Dendritic cell treated with granulocyte-macrophage colony-stimulating factor and Interleukin-4, amounts not matched to agents 40 ng/mL and 50 ng/mL, for 4 days (primary cell): ENCODE results near the gene NPSR1.
"Not testable (repeated sequence)": the region's sequence is repeated elsewhere in the genome, so short reads cannot be mapped to it uniquely, and the experiment has no call there.

Source experiments
- H3K27ac Mint-ChIP-seq: one replicate; pipeline ENCODE4 v1.8.0; 2022; ENCODE audit warnings: mild to moderate bottlenecking, mixed read lengths
- H3K27me3 Mint-ChIP-seq: one replicate; pipeline ENCODE4 v1.8.0; 2022; ENCODE audit warnings: mild to moderate bottlenecking, mixed read lengths
- H3K36me3 Mint-ChIP-seq: one replicate; pipeline ENCODE4 v1.8.0; 2022; ENCODE audit warnings: low read depth, mixed read lengths
- H3K4me1 Mint-ChIP-seq: one replicate; pipeline ENCODE4 v1.8.0; 2022; ENCODE audit warnings: low read depth, mixed read lengths
- H3K4me3 Mint-ChIP-seq: one replicate; pipeline ENCODE4 v1.8.0; 2022; ENCODE audit warnings: mild to moderate bottlenecking, moderate library complexity, mixed read lengths
- H3K9me3 Mint-ChIP-seq: one replicate; pipeline ENCODE4 v1.8.0; 2022; ENCODE audit warnings: mixed read lengths
- intact Hi-C: fragments of 100-400 bp; cut with micrococcal nuclease; formaldehyde crosslinking; loops from one replicate; pipeline ENCODE4 v1.15.0; 2022

NPSR1 gene

GRCh38 chr7:34842782-34843181, 184.8 kb downstream of the NPSR1 start:
- H3K36me3 Mint-ChIP-seq = no peaks in the 10 kb centered on the region
- H3K27me3 Mint-ChIP-seq = no peaks in the 10 kb centered on the region
- no peak overlapping the region for H3K4me3 Mint-ChIP-seq
- intact Hi-C loops = no loop called here
- H3K4me1 Mint-ChIP-seq = no peaks in the 10 kb centered on the region
- peaks cover 36% of the 10 kb centered on the region for H3K9me3 Mint-ChIP-seq
- H3K27ac Mint-ChIP-seq = no peak overlapping the region

GRCh38 chr7:34844406-34844805, 186.4 kb downstream of the NPSR1 start:
- no peaks in the 10 kb centered on the region for H3K27me3 Mint-ChIP-seq
- intact Hi-C loops = no loop called here
- H3K9me3 Mint-ChIP-seq = peaks cover 37% of the 10 kb centered on the region
- no peaks in the 10 kb centered on the region for H3K4me1 Mint-ChIP-seq
- H3K36me3 Mint-ChIP-seq = no peaks in the 10 kb centered on the region
- no peak overlapping the region for H3K27ac Mint-ChIP-seq
- no peak overlapping the region for H3K4me3 Mint-ChIP-seq

- Mint-ChIP-seq H3K27ac (no peak overlapping the region), H3K27me3 (no peaks in the 10 kb centered on the region), H3K4me3 (no peak overlapping the region), H3K36me3 (no peaks in the 10 kb centered on the region), H3K9me3 (peaks cover 37% of the 10 kb centered on the region), H3K4me1 (no peaks in the 10 kb centered on the region)
- intact Hi-C loops = no loop called here
Measured at GRCh38 chr7:34844936-34845665, 187.1 kb downstream of the NPSR1 start.

- H3K4me3 Mint-ChIP-seq = no peak overlapping the region
- intact Hi-C loops = no loop called here
Measured at GRCh38 chr7:34845666-34846361, 187.8 kb downstream of the NPSR1 start.

DNA sequence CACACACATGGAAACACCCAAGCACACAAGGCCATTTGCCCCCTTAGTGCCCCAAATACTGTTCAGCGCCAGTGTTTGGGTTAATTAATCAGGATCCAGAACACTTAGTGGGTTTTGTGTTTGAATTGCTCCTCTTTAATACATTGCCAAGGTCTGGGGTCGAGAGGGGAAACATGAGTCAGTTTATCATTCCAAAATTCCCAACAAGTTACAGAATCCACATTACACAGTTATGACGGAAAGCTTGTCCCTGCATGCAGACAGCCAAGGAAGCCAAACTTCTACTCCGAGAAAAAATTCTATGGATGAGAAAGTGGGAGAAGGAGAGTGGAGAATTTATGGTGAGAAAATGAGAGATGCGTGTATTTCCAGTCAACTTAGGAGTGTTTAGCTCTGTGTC, 189.0 kb downstream of the NPSR1 start:
- intact Hi-C loops = no loop called here
- H3K9me3 Mint-ChIP-seq = peaks cover 52% of the 10 kb centered on the region
- no peak overlapping the region for H3K4me3 Mint-ChIP-seq
- no peak overlapping the region for H3K27ac Mint-ChIP-seq
- no peaks in the 10 kb centered on the region for H3K27me3 Mint-ChIP-seq
- H3K4me1 Mint-ChIP-seq = no peaks in the 10 kb centered on the region
- H3K36me3 Mint-ChIP-seq = no peaks in the 10 kb centered on the region

More at GRCh38 chr7:34845666-34846361, 187.8 kb downstream of the NPSR1 start:
- Mint-ChIP-seq H3K27ac (no peak overlapping the region), H3K4me1 (no peaks in the 10 kb centered on the region), H3K36me3 (no peaks in the 10 kb centered on the region), H3K27me3 (no peaks in the 10 kb centered on the region), H3K9me3 (peaks cover 43% of the 10 kb centered on the region)

- Mint-ChIP-seq H3K4me1 (no peaks in the 10 kb centered on the region), H3K27ac (no peak overlapping the region), H3K9me3 (peaks cover 48% of the 10 kb centered on the region), H3K36me3 (no peaks in the 10 kb centered on the region), H3K4me3 (no peak overlapping the region), H3K27me3 (no peaks in the 10 kb centered on the region)
- intact Hi-C loops = no loop called here
Measured at GRCh38 chr7:34848670-34849069, 190.7 kb downstream of the NPSR1 start.

DNA sequence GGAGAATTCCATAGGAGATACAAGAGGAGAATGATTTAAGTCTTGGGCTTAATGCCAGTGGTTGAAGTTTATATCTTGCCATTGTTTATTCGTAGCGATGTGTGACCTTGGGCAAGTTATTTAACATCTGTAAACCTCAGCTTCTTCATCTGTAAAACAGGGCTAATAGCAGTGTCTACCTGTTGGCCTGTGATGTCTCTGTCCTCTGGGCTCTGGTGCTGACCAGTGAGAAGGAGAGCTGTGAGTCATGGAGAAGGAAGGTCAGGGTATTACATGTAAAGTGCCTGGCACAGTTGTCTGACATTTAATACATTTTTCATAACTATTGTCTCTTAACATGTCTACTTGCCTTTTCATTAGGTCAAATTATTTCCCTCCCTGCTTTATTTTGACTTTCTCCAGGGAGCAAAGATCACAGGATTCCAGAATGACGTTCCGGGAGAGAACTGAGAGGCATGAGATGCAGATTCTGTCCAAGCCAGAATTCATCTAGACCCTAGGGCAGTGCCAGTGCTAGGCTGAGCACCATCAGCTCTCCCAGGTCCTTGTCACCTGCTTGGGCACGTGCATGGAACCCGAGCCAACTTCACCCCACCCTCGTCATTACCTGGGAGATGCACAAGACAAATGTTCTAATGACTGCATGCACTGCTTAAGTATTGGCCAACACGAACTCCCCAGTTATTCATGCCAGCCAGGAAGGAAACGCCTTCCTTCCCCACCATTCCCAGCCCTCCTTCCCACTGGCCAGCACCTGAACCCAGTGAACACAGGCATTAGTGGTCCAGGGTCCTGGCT, 191.3 kb downstream of the NPSR1 start:
- no peak overlapping the region for H3K27ac Mint-ChIP-seq

GRCh38 chr7:34849986-34850385, 192.0 kb downstream of the NPSR1 start:
- Mint-ChIP-seq H3K4me1 (no peaks in the 10 kb centered on the region), H3K27ac (no peak overlapping the region), H3K27me3 (no peaks in the 10 kb centered on the region), H3K9me3 (peaks cover 47% of the 10 kb centered on the region), H3K36me3 (no peaks in the 10 kb centered on the region), H3K4me3 (no peak overlapping the region)
- intact Hi-C loops = no loop called here

More for the DNA sequence above, 191.3 kb downstream of the NPSR1 start:
- Mint-ChIP-seq H3K4me1 (no peaks in the 10 kb centered on the region), H3K9me3 (peaks cover 48% of the 10 kb centered on the region), H3K36me3 (no peaks in the 10 kb centered on the region), H3K27me3 (no peaks in the 10 kb centered on the region), H3K4me3 (no peak overlapping the region)
- intact Hi-C loops = no loop called here

- Mint-ChIP-seq H3K9me3 (peaks cover 40% of the 10 kb centered on the region), H3K27me3 (no peaks in the 10 kb centered on the region), H3K4me3 (no peak overlapping the region), H3K4me1 (no peaks in the 10 kb centered on the region), H3K36me3 (no peaks in the 10 kb centered on the region), H3K27ac (no peak overlapping the region)
- intact Hi-C loops = no loop called here
Measured at GRCh38 chr7:34850681-34851080, 192.7 kb downstream of the NPSR1 start.

DNA sequence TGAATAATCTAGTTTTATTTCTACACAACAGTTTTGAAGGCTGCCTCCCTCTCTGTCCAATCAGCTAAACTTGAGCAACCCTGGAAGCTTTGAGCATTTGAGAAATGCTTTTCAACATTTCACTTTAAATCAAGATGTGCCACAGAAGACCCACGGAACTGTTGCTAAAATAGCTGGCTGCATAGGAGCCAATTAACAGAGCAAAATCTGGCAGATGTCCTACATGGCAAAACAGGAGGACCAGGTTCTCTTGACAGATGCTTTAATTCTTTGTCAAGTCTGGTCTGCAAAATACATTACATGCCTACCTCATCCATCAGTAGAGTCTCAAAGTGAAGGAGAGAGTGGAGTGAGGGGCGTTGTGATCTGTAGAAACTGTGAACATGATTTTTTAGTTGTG, 193.4 kb downstream of the NPSR1 start:
- H3K9me3 Mint-ChIP-seq = peaks cover 38% of the 10 kb centered on the region
- H3K4me1 Mint-ChIP-seq = no peaks in the 10 kb centered on the region
- H3K27me3 Mint-ChIP-seq = no peaks in the 10 kb centered on the region
- no peaks in the 10 kb centered on the region for H3K36me3 Mint-ChIP-seq
- intact Hi-C loops = no loop called here
- no peak overlapping the region for H3K4me3 Mint-ChIP-seq
- no peak overlapping the region for H3K27ac Mint-ChIP-seq

GRCh38 chr7:34858444-34858843, 200.4 kb downstream of the NPSR1 start:
- H3K27ac Mint-ChIP-seq, H3K36me3 Mint-ChIP-seq, H3K27me3 Mint-ChIP-seq, intact Hi-C loops, H3K4me3 Mint-ChIP-seq, H3K4me1 Mint-ChIP-seq: not testable (repeated sequence)
- peaks cover 28% of the 10 kb centered on the region for H3K9me3 Mint-ChIP-seq

GRCh38 chr7:34859281-34859680, 201.3 kb downstream of the NPSR1 start:
- H3K36me3 Mint-ChIP-seq, intact Hi-C loops, H3K4me3 Mint-ChIP-seq, H3K4me1 Mint-ChIP-seq, H3K27ac Mint-ChIP-seq, H3K27me3 Mint-ChIP-seq: not testable (repeated sequence)
- H3K9me3 Mint-ChIP-seq = peaks cover 28% of the 10 kb centered on the region

DNA sequence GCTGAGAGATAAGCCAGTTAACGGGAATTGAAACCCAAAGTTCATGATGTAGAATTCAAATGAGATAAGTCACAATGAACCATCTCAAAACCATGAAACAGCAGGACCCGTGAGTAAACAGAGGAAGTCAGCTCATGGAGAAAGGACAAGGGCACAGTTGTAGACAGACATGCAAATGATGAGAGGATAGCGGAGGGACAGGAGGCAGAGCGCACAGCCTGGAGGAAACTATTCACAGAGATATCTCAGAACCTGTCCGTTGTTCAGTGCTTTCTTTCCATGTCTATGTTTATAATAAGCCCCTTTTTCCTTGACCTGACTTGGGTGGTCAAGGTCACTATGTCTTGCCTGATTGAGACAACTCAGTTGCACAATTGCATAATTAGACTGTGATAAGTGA, 208.2 kb downstream of the NPSR1 start:
- H3K27me3 Mint-ChIP-seq, H3K4me1 Mint-ChIP-seq, H3K4me3 Mint-ChIP-seq, intact Hi-C loops, H3K36me3 Mint-ChIP-seq, H3K27ac Mint-ChIP-seq: not testable (repeated sequence)
- H3K9me3 Mint-ChIP-seq = peaks cover 28% of the 10 kb centered on the region

- H3K36me3 Mint-ChIP-seq, H3K4me1 Mint-ChIP-seq, intact Hi-C loops, H3K4me3 Mint-ChIP-seq, H3K27ac Mint-ChIP-seq, H3K27me3 Mint-ChIP-seq: not testable (repeated sequence)
- H3K9me3 Mint-ChIP-seq = peaks cover 31% of the 10 kb centered on the region
Measured at GRCh38 chr7:34867341-34867740, 209.3 kb downstream of the NPSR1 start.
